ENCODE data around the gene MINAR2. TPM values are rescaled to one million over a fixed set of nuclear protein-coding genes. Genes with fewer than 3 reads are reported as not detected.

MINAR2 gene
- total and polyA plus RNA-seq, 2 donors (not counting 1 experiment from before 2014, with no cell fraction given): not detected

GRCh38 chr5:129760636-129761325, 12.9 kb downstream of the MINAR2 start:
- H3K4me1 Mint-ChIP-seq: no peaks in the 10 kb centered on the region
- Histone ChIP-seq H3K4me2 (replicated peaks; ENCODE audit: low read depth, low read length, poor library complexity, severe bottlenecking) (no peak overlapping the region), H3K9me3 (ENCODE audit: control extremely low read depth in 1 of 3, control insufficient read depth in 2 of 3, insufficient read depth in 1 of 3, low read length in 2 of 3) (no peaks in the 10 kb centered on the region), H3K9ac (ENCODE audit: low read length) (no peak overlapping the region), H3K36me3 (replicated peaks in 1 of 2; ENCODE audit: control extremely low read depth in 1 of 2, control insufficient read depth in 1 of 2, extremely low read depth in 1 of 2, insufficient read depth in 2 of 2, low read length in 1 of 2) (no peaks in the 10 kb centered on the region), H3K27me3 (replicated peaks in 1 of 4; ENCODE audit: control extremely low read depth in 1 of 4, control insufficient read depth in 3 of 4, insufficient read depth in 4 of 4, low read length in 3 of 4) (no peaks in the 10 kb centered on the region), H3K27ac (ENCODE audit: low read length in 2 of 2) (no peak overlapping the region), H2AFZ (ENCODE audit: insufficient read depth, low read depth, low read length, poor library complexity, severe bottlenecking) (no peak overlapping the region), H3K79me2 (ENCODE audit: control insufficient read depth, insufficient read depth, low read length) (no peaks in the 10 kb centered on the region), H4K20me1 (ENCODE audit: control insufficient read depth, insufficient read depth, low read length, poor library complexity, severe bottlenecking) (no peaks in the 10 kb centered on the region), H3K4me1 (ENCODE audit: control insufficient read depth in 2 of 2, insufficient read depth in 2 of 2, low read length in 2 of 2) (no peaks in the 10 kb centered on the region), H3K4me3 (ENCODE audit: control extremely low read depth in 1 of 5, extremely low read depth in 1 of 5, insufficient read depth in 1 of 5, low read depth in 2 of 5, low read length in 4 of 5) (no peak overlapping the region)
- H3K4me3 Mint-ChIP-seq: no peak overlapping the region
- ATAC-seq (ENCODE audit: low read depth) (no peak), DNase-seq (no peak)
- ChIA-PET CTCF (interaction anchor here (3.4 kb wide), 1 partner anchor 11 kb away, joined by 19 read pairs; no protein-coding TSS in a partner anchor), POLR2A (no interaction called here)
- intact Hi-C loops (cut with micrococcal nuclease): no loop called here
- H3K27ac Mint-ChIP-seq: no peak overlapping the region
- no CpG with 5 or more reads among the region's 1 CpG for WGBS (ENCODE audit: insufficient coverage)
- H3K9me3 Mint-ChIP-seq (ENCODE audit: insufficient read depth): no peaks in the 10 kb centered on the region
- peaks cover 4% of the 10 kb centered on the region for H3K27me3 Mint-ChIP-seq
- TF ChIP-seq CTCF (IDR thresholded peaks at IDR 0.05): no peak
- TF ChIP-seq EZH2 (IDR thresholded peaks at IDR 0.05; ENCODE audit: borderline replicate concordance, insufficient read depth, low read depth, low read length, poor library complexity, severe bottlenecking): no peak

- no peaks in the 10 kb centered on the region for H3K9me3 Mint-ChIP-seq (ENCODE audit: insufficient read depth)
- CTCF ChIA-PET: interaction anchor here (3.4 kb wide), 1 partner anchor 8 kb away, joined by 19 read pairs; no protein-coding TSS in a partner anchor
- H3K4me3 ChIP-seq (ENCODE audit: control extremely low read depth in 1 of 5, extremely low read depth in 1 of 5, insufficient read depth in 1 of 5, low read depth in 2 of 5, low read length in 4 of 5): no peak overlapping the region
- no peak for DNase-seq
- no peaks in the 10 kb centered on the region for H3K79me2 ChIP-seq (ENCODE audit: control insufficient read depth, insufficient read depth, low read length)
- no peaks in the 10 kb centered on the region for H3K9me3 ChIP-seq (ENCODE audit: control extremely low read depth in 1 of 3, control insufficient read depth in 2 of 3, insufficient read depth in 1 of 3, low read length in 2 of 3)
- POLR2A ChIA-PET: no interaction called here
- H3K36me3 ChIP-seq (replicated peaks in 1 of 2; ENCODE audit: control extremely low read depth in 1 of 2, control insufficient read depth in 1 of 2, extremely low read depth in 1 of 2, insufficient read depth in 2 of 2, low read length in 1 of 2): no peaks in the 10 kb centered on the region
- no peak for TF ChIP-seq CTCF (IDR thresholded peaks at IDR 0.05)
- no peak for TF ChIP-seq EZH2 (IDR thresholded peaks at IDR 0.05; ENCODE audit: borderline replicate concordance, insufficient read depth, low read depth, low read length, poor library complexity, severe bottlenecking)
- WGBS (ENCODE audit: insufficient coverage): no CpG with 5 or more reads among the region's 1 CpG
- no peak overlapping the region for H3K9ac ChIP-seq (ENCODE audit: low read length)
- ATAC-seq (ENCODE audit: low read depth): no peak
- H3K27ac ChIP-seq (ENCODE audit: low read length in 2 of 2): no peak overlapping the region
- no peak overlapping the region for H3K27ac Mint-ChIP-seq
- intact Hi-C loops (cut with micrococcal nuclease): no loop called here
- no peak overlapping the region for H3K4me2 ChIP-seq (replicated peaks; ENCODE audit: low read depth, low read length, poor library complexity, severe bottlenecking)
- H3K27me3 Mint-ChIP-seq: peaks cover 7% of the 10 kb centered on the region
- no peak overlapping the region for H2AFZ ChIP-seq (ENCODE audit: insufficient read depth, low read depth, low read length, poor library complexity, severe bottlenecking)
- peaks cover 2% of the 10 kb centered on the region for H3K4me1 Mint-ChIP-seq
- H3K4me3 Mint-ChIP-seq: no peak overlapping the region
- H3K27me3 ChIP-seq (replicated peaks in 1 of 4; ENCODE audit: control extremely low read depth in 1 of 4, control insufficient read depth in 3 of 4, insufficient read depth in 4 of 4, low read length in 3 of 4): no peaks in the 10 kb centered on the region
- H4K20me1 ChIP-seq (ENCODE audit: control insufficient read depth, insufficient read depth, low read length, poor library complexity, severe bottlenecking): no peaks in the 10 kb centered on the region
- no peaks in the 10 kb centered on the region for H3K4me1 ChIP-seq (ENCODE audit: control insufficient read depth in 2 of 2, insufficient read depth in 2 of 2, low read length in 2 of 2)
Measured at GRCh38 chr5:129763651-129764050, 15.8 kb downstream of the MINAR2 start.
